HL-60 (cell line): ENCODE results near the gene HTRA1. TPM values are rescaled to one million over a fixed set of nuclear protein-coding genes. Genes with fewer than 3 reads are reported as not detected.

Experiments
- DNase-seq, 2 experiments: peaks; one replicate each; pipeline ENCODE4 v3.0.0-alpha.2; 2010 to 2020; ENCODE audit warnings: low read depth in 1 of 2, low spot score in 1 of 2
- H3K27ac ChIP-seq: fragments of 250-450 bp; sonication (Bioruptor Pico); replicated peaks from 2 replicates; pipeline ENCODE4 v1.5.1; 2020; ENCODE audit warnings: mild to moderate bottlenecking, moderate library complexity
- H3K27me3 ChIP-seq: fragments of 250-450 bp; sonication (Bioruptor Pico); 2 replicates; pipeline ENCODE4 v1.5.1; 2021; ENCODE audit warnings: mild to moderate bottlenecking, moderate library complexity; ENCODE audit not compliant: insufficient read depth, poor library complexity, severe bottlenecking
- H3K4me3 ChIP-seq: replicated peaks from 2 replicates; pipeline ENCODE4 v1.5.1; 2011; ENCODE audit warnings: mild to moderate bottlenecking, control low read depth, low read length; ENCODE audit not compliant: insufficient read depth
- CTCF ChIP-seq: IDR thresholded peaks from one replicate; pipeline ENCODE4 v1.5.1; 2011; ENCODE audit warnings: low read length, control low read depth, inconsistent platforms; ENCODE audit not compliant: insufficient read depth
- GABPA ChIP-seq: IDR thresholded peaks from 2 replicates; pipeline ENCODE4 v1.6.1; 2012; ENCODE audit warnings: low read depth
- POLR2AphosphoS5 ChIP-seq: IDR thresholded peaks from 2 replicates; pipeline ENCODE4 v1.6.1; 2012; ENCODE audit warnings: low read depth
- REST ChIP-seq: IDR thresholded peaks from 2 replicates; pipeline ENCODE4 v1.6.1; 2012; ENCODE audit warnings: low read depth; ENCODE audit not compliant: insufficient replicate concordance
- SPI1 ChIP-seq: IDR thresholded peaks from 2 replicates; pipeline ENCODE4 v1.6.1; 2012; ENCODE audit warnings: low read depth, mild to moderate bottlenecking, borderline replicate concordance
- microRNA-seq: library from miRNA; unstranded; fragments of <30 nt; microRNA quantifications from one replicate; pipeline ENCODE4, GENCODE V29; 2018

Gene HTRA1

GRCh38 chr10:122560279-122560804, 99.0 kb downstream of the HTRA1 start, which contains the start of gene DMBT1:
DMBT1 (plus strand) TSS chr10:122560754; CDS start chr10:122560771, 17 bp downstream.
- Histone ChIP-seq H3K4me3 (no peak within 1 kb of the TSS), H3K27me3 (peaks cover 14% of the 10 kb centered on the region), H3K27ac (no peak within 1 kb of the TSS)
- DNase-seq, result no peak
- TF ChIP-seq POLR2AphosphoS5, result no peak
- no peak for TF ChIP-seq GABPA
- no peak for TF ChIP-seq SPI1
- TF ChIP-seq REST, result no peak
- TF ChIP-seq CTCF, result no peak

- H3K4me3 ChIP-seq, result no peak overlapping the region
- no peak overlapping the region for H3K27ac ChIP-seq
- TF ChIP-seq REST (no peak), GABPA (no peak), CTCF (no peak), POLR2AphosphoS5 (no peak), SPI1 (no peak)
- peaks cover 14% of the 10 kb centered on the region for H3K27me3 ChIP-seq
- no peak for DNase-seq
These were observed 99.9 kb downstream of the HTRA1 start for GRCh38 chr10:122561212-122561611.

GRCh38 chr10:122561792-122562191, 100.4 kb downstream of the HTRA1 start:
- no peak for DNase-seq
- TF ChIP-seq CTCF (no peak), POLR2AphosphoS5 (no peak), SPI1 (no peak), GABPA (no peak)
- H3K4me3 ChIP-seq, result no peak overlapping the region
- H3K27ac ChIP-seq, result no peak overlapping the region
- H3K27me3 ChIP-seq, result peaks cover 14% of the 10 kb centered on the region

Small RNA genes within 50 kb of the gene (microRNA-seq; reads per million reads assigned to microRNA genes)
- not detected for gene MIR3941
